A549 (cell line): ENCODE measurements around the gene BTG4. TPM values are rescaled to one million over a fixed set of nuclear protein-coding genes. Genes with fewer than 3 reads are reported as not detected.

Experiments
- ATAC-seq, 2 experiments: fragments of 200-7000 bp in 1 of 2; fragments of >200 bp in 1 of 2; cut with Nextera tagmentation in 1 of 2; cut with Tn5 transposase in 1 of 2; 3 replicates each; pipeline versions ENCODE4 v1.8.0 to v1.9.1; 2018 to 2020; ENCODE audit warnings: mild to moderate bottlenecking in 1 of 2, moderate library complexity in 1 of 2
- CTCF ChIA-PET: fragments of 300-600 bp; sonication (Branson Sonifier 250); formaldehyde crosslinking; extraction: SDS; loops from one replicate; lab custom pipeline; 2021; ENCODE audit warnings: antibody characterized with exemption, inconsistent platforms; lab: Yijun Ruan, JAX
- POLR2A ChIA-PET: fragments of 350-600 bp; formaldehyde crosslinking; extraction: SDS; loops from one replicate; lab custom pipeline; 2021; ENCODE audit warnings: antibody characterized with exemption, inconsistent platforms; lab: Yijun Ruan, JAX
- DNase-seq, 2 experiments: peaks; one replicate each; pipeline versions ENCODE4 v3.0.0 to v3.0.0-alpha.2; 2011 to 2016; ENCODE audit warnings: low read depth in 1 of 2, low spot score in 1 of 2
- FAIRE-seq: peaks from 2 replicates; lab custom pipeline; 2011; peaks lifted over from hg19 to GRCh38; lab: Jason Lieb, UNC
- H3K27ac ChIP-seq, 2 experiments: fragments of >200 bp; sonication (Bioruptor Twin); formaldehyde crosslinking; 3 replicates each; pipeline ENCODE4 v1.5.1; 2016 to 2017
- H3K4me1 ChIP-seq: fragments of >200 bp; sonication (Bioruptor Twin); formaldehyde crosslinking; 3 replicates; pipeline ENCODE4 v1.6.1; 2016
- H3K4me2 ChIP-seq: fragments of >200 bp; sonication (Bioruptor Twin); formaldehyde crosslinking; 3 replicates; pipeline ENCODE4 v1.6.1; 2016
- H3K4me3 ChIP-seq: fragments of >200 bp; sonication (Bioruptor Twin); formaldehyde crosslinking; 3 replicates; pipeline ENCODE4 v1.5.1; 2016
- H3K9me3 ChIP-seq: fragments of >200 bp; sonication (Bioruptor Twin); formaldehyde crosslinking; 3 replicates; pipeline ENCODE4 v1.6.1; 2016
- CHD4 ChIP-seq: fragments of 200-600 bp; sonication (generic); IDR thresholded peaks from 2 replicates; pipeline ENCODE4 v1.6.1; 2016; ENCODE audit warnings: antibody characterized with exemption, mild to moderate bottlenecking, borderline replicate concordance
- CTCF ChIP-seq: fragments of >200 bp; sonication (Bioruptor Twin); formaldehyde crosslinking; IDR thresholded peaks from 3 replicates; pipeline ENCODE4 v1.5.1; 2016
- ELK1 ChIP-seq: fragments of 150-350 bp; IDR thresholded peaks from 2 replicates; pipeline ENCODE4 v1.6.1; 2014; ENCODE audit warnings: low read depth, mild to moderate bottlenecking, low read length
- EP300 ChIP-seq, 2 experiments: fragments of >200 bp; sonication (Bioruptor Twin); formaldehyde crosslinking; IDR thresholded peaks; 2 replicates in 1 of 2; 3 replicates in 1 of 2; pipeline ENCODE4 v1.6.1; 2016 to 2017
- ESRRA ChIP-seq: fragments of 150-350 bp; IDR thresholded peaks from 2 replicates; pipeline ENCODE4 v1.6.1; 2014; ENCODE audit warnings: mild to moderate bottlenecking, low read length, borderline replicate concordance
- HDAC2 ChIP-seq: fragments of 200-600 bp; sonication (generic); IDR thresholded peaks from 2 replicates; pipeline ENCODE4 v1.6.1; 2016
- HES2 ChIP-seq: fragments of >200 bp; sonication (Bioruptor Twin); formaldehyde crosslinking; IDR thresholded peaks from 2 replicates; pipeline ENCODE4 v1.6.1; 2016
- HMGXB4 ChIP-seq: fragments of 250-450 bp; sonication (Bioruptor Pico); IDR thresholded peaks from 2 replicates; pipeline ENCODE4 v1.5.0; 2021; ENCODE audit warnings: mild to moderate bottlenecking, moderate library complexity, borderline replicate concordance
- HOXA7 ChIP-seq: fragments of 250-450 bp; sonication (Bioruptor Pico); IDR thresholded peaks from 2 replicates; pipeline ENCODE4 v1.5.0; 2020; ENCODE audit warnings: mild to moderate bottlenecking, moderate library complexity
- HOXB13 ChIP-seq: fragments of 250-450 bp; sonication (Bioruptor Pico); IDR thresholded peaks from 2 replicates; pipeline ENCODE4 v1.5.0; 2020; ENCODE audit warnings: low read depth, mild to moderate bottlenecking, moderate library complexity
- JUNB ChIP-seq: fragments of >200 bp; sonication (Bioruptor Twin); formaldehyde crosslinking; IDR thresholded peaks from 2 replicates; pipeline ENCODE4 v1.6.1; 2016
- KDM1A ChIP-seq: fragments of 200-600 bp; sonication (generic); IDR thresholded peaks from 2 replicates; pipeline ENCODE4 v1.6.1; 2016; ENCODE audit warnings: low read depth, mild to moderate bottlenecking
- MAFK ChIP-seq: fragments of 450-650 bp; IDR thresholded peaks from 2 replicates; pipeline ENCODE4 v1.6.1; 2014; ENCODE audit not compliant: partially characterized antibody
- SMC3 ChIP-seq: fragments of >200 bp; sonication (Bioruptor Twin); formaldehyde crosslinking; IDR thresholded peaks from 3 replicates; pipeline ENCODE4 v1.6.1; 2018; ENCODE audit warnings: inconsistent platforms
- TFCP2L1 ChIP-seq: fragments of 250-450 bp; sonication (Bioruptor Pico); IDR thresholded peaks from 2 replicates; pipeline ENCODE4 v1.5.0; 2021; ENCODE audit warnings: mild to moderate bottlenecking
- USF2 ChIP-seq: fragments of 450-650 bp; IDR thresholded peaks from 2 replicates; pipeline ENCODE4 v1.6.1; 2014; ENCODE audit warnings: antibody characterized with exemption
- WGBS: methylation state at CpG from one replicate; pipeline ENCODE4 v1.1.6; 2017; ENCODE audit errors: missing lambda C conversion rate; 5-methylcytosine and 5-hydroxymethylcytosine counted together
- polyA plus RNA-seq, 4 experiments: library from polyadenylated mRNA; depleted of rRNA in 3 of 4; stranded (reverse); fragments of >200 nt; fragmentation: RNase III in 1 of 4; extraction: RNeasy Plus Mini Kit Qiagen cat#74134 plus additional on column Dnase treatment in 1 of 4; gene quantifications; 2 replicates in 3 of 4; 3 replicates in 1 of 4; pipeline ENCODE4 v1.2.3, GENCODE V29; 2011 to 2017

BTG4 gene
- polyA plus RNA-seq, 2 of the 4 experiments (the other 2 are of a cell fraction): 0.23 to 0.36 TPM

- TF ChIP-seq ELK1: no peak
- no peak for TF ChIP-seq HOXB13 (CRISPR knock-in tag)
These were observed 28.1 kb upstream of the BTG4 start, which contains the start of gene LAYN (continued) for GRCh38 chr11:111540114-111540936.

- no peak for FAIRE-seq
- 93% methylated on average over 9 of the region's 9 CpGs for WGBS
- DNase-seq: no peak
- H3K27ac ChIP-seq: no peak overlapping the region
- H3K4me3 ChIP-seq: no peak overlapping the region
- peak overlapping the region; percentile 69; the same call in 1 of the 3 replicates for H3K4me2 ChIP-seq
- ChIA-PET CTCF (no interaction called here), POLR2A (interaction anchor here (1.6 kb wide), 1 partner anchor 8 kb away, joined by 3 read pairs; no protein-coding TSS in a partner anchor)
- TF ChIP-seq ESRRA (no peak), MAFK (no peak), ELK1 (no peak), HMGXB4 (no peak), KDM1A (no peak), HES2 (no peak), TFCP2L1 (CRISPR knock-in tag) (no peak), JUNB (no peak), EP300 (IDR thresholded peaks at IDR 0.05) (no peak), SMC3 (no peak), HDAC2 (no peak), CHD4 (no peak), CTCF (no peak), USF2 (no peak), HOXA7 (CRISPR knock-in tag) (no peak)
- no peak for ATAC-seq
- H3K9me3 ChIP-seq: no peaks in the 10 kb centered on the region
- H3K4me1 ChIP-seq: peaks cover 5% of the 10 kb centered on the region; the same call in 1 of the 3 replicates
These were observed 27.4 kb upstream of the BTG4 start for GRCh38 chr11:111539426-111540113.
